IPS-15b (cell line): Measurements from ENCODE around the gene LAMC1.

Source experiments
- H3K27me3 ChIP-seq: one replicate; pipeline ENCODE4 v1.6.1; 2013; ENCODE audit warnings: low read length; ENCODE audit not compliant: control insufficient read depth, insufficient read depth
- H3K36me3 ChIP-seq: one replicate; pipeline ENCODE4 v1.6.1; 2013; ENCODE audit warnings: low read length; ENCODE audit not compliant: control insufficient read depth, insufficient read depth
- H3K4me1 ChIP-seq: one replicate; pipeline ENCODE4 v1.6.1; 2013; ENCODE audit warnings: mild to moderate bottlenecking, low read length; ENCODE audit not compliant: control insufficient read depth, insufficient read depth
- H3K4me3 ChIP-seq: one replicate; pipeline ENCODE4 v1.5.1; 2013; ENCODE audit warnings: low read depth, low read length
- H3K9ac ChIP-seq: one replicate; pipeline ENCODE4 v1.6.1; 2013; ENCODE audit warnings: low read depth, mild to moderate bottlenecking, low read length
- H3K9me3 ChIP-seq: one replicate; pipeline ENCODE4 v1.6.1; 2013; ENCODE audit warnings: mild to moderate bottlenecking, low read length; ENCODE audit not compliant: control insufficient read depth, insufficient read depth

Gene LAMC1

GRCh38 chr1:183022202-183023145 is 746 bp upstream of the LAMC1 start:
- H3K4me3 ChIP-seq, result peak overlapping the region; percentile 87
- peaks cover 10% of the 10 kb centered on the region for H3K4me1 ChIP-seq
- H3K9me3 ChIP-seq, result no peaks in the 10 kb centered on the region
- no peaks in the 10 kb centered on the region for H3K36me3 ChIP-seq
- no peaks in the 10 kb centered on the region for H3K27me3 ChIP-seq
- H3K9ac ChIP-seq, result peak overlapping the region; percentile 91

- Histone ChIP-seq H3K4me1 (peaks cover 20% of the 10 kb centered on the region), H3K27me3 (no peaks in the 10 kb centered on the region), H3K9me3 (no peaks in the 10 kb centered on the region), H3K9ac (peak overlapping the region; percentile 56), H3K36me3 (no peaks in the 10 kb centered on the region), H3K4me3 (peak overlapping the region; percentile 87)
Measured at GRCh38 chr1:183023601-183024316, 539 bp downstream of the LAMC1 start.

- Histone ChIP-seq H3K9ac (peak overlapping the region; percentile 56), H3K4me3 (peak overlapping the region; percentile 87), H3K36me3 (no peaks in the 10 kb centered on the region), H3K27me3 (no peaks in the 10 kb centered on the region), H3K4me1 (peaks cover 22% of the 10 kb centered on the region), H3K9me3 (no peaks in the 10 kb centered on the region)
Measured at GRCh38 chr1:183024317-183025009, 1.2 kb downstream of the LAMC1 start.

DNA sequence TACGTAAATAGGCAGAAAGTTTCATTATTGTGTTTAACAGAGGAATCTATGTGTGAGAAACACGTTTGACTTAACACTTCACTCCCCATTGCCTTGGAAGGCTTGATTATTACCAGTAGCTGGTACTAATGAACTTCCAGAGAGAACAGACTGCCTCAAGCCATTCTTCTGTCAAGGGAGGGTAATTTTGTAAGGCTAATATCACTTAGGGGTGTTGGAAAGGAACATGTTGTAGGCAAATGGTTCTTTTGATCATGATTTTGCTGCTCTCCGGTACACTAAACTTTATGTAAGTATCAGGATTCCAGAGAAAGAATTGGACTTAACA is 1.8 kb downstream of the LAMC1 start:
- Histone ChIP-seq H3K27me3 (no peaks in the 10 kb centered on the region), H3K9ac (peak overlapping the region; percentile 38), H3K4me1 (peaks cover 26% of the 10 kb centered on the region), H3K9me3 (no peaks in the 10 kb centered on the region), H3K4me3 (peak overlapping the region; percentile 87), H3K36me3 (no peaks in the 10 kb centered on the region)

GRCh38 chr1:183025782-183026774 is 2.9 kb downstream of the LAMC1 start:
- Histone ChIP-seq H3K27me3 (no peaks in the 10 kb centered on the region), H3K4me3 (peak overlapping the region; percentile 87), H3K36me3 (no peaks in the 10 kb centered on the region), H3K9me3 (no peaks in the 10 kb centered on the region), H3K4me1 (peaks cover 24% of the 10 kb centered on the region), H3K9ac (no peak overlapping the region)

DNA sequence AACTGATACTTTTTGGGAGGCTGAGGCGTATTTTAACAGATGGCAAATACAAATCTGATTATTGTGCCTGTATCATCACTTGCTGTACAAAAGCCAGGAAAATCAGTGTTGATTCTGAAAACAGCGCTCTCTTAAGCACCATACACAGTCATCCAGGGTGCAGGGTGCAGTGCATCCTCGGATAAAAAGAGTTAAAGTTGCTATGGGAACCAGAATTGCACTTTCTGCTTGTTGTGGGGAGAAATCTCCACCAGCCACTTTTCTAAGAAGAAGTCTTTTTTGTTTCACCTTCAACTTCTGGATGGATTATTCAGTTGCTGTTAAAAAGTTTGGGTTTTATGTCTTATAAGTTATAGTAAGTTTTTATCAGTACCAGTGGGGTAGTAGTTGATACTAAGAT is 3.8 kb downstream of the LAMC1 start:
- H3K36me3 ChIP-seq, result no peaks in the 10 kb centered on the region
- peak overlapping the region; percentile 10 for H3K4me3 ChIP-seq
- H3K9me3 ChIP-seq, result no peaks in the 10 kb centered on the region
- H3K4me1 ChIP-seq, result peaks cover 17% of the 10 kb centered on the region
- H3K9ac ChIP-seq, result no peak overlapping the region
- H3K27me3 ChIP-seq, result no peaks in the 10 kb centered on the region

- H3K36me3 ChIP-seq, result no peaks in the 10 kb centered on the region
- H3K27me3 ChIP-seq, result no peaks in the 10 kb centered on the region
- peaks cover 18% of the 10 kb centered on the region for H3K4me1 ChIP-seq
- H3K9ac ChIP-seq, result no peak overlapping the region
- no peaks in the 10 kb centered on the region for H3K9me3 ChIP-seq
- H3K4me3 ChIP-seq, result no peak overlapping the region
Measured at GRCh38 chr1:183027791-183028190, 4.6 kb downstream of the LAMC1 start.

DNA sequence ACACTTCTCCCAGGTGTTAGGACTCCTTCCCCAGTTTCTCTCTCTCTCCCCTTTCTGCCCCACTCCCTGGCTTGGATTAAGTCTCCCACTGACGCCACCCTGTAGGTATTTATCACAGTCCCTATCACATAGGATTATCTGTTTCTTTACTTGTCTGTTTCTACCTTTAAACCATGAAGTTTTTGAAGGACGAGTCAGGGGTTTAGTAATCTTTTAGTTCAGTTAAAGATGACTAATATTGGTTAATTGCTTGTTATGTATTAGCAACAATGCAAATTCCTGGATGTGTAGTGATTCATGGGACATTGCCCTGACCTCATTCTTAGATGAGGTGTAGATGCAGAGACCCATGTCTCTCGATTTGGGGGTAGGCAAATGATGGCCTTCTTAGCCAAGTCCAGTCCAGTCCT is 6.4 kb downstream of the LAMC1 start:
- Histone ChIP-seq H3K27me3 (no peaks in the 10 kb centered on the region), H3K4me3 (no peak overlapping the region), H3K4me1 (peaks cover 18% of the 10 kb centered on the region), H3K36me3 (no peaks in the 10 kb centered on the region), H3K9ac (no peak overlapping the region), H3K9me3 (no peaks in the 10 kb centered on the region)

DNA sequence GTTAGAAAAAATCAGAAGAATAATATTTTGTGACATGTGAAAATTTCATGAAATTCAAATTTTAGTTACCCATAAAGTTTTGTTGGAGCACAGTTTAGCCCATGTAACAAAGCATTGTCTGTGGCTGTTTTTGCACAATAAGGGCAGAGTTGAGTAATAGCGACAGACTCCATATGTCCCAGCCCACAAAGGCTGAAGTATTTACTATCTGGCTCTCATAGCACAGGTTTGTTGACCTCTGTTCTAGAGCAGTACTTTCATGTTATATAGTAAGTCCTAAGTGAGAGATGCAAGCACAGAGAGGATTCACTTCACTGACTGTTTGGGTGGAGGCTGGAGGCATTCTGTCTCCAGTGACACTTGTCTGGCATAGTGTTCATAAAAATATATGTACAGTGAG is 6.8 kb downstream of the LAMC1 start:
- H3K4me1 ChIP-seq, result peaks cover 18% of the 10 kb centered on the region
- H3K9ac ChIP-seq, result no peak overlapping the region
- no peak overlapping the region for H3K4me3 ChIP-seq
- no peaks in the 10 kb centered on the region for H3K9me3 ChIP-seq
- H3K36me3 ChIP-seq, result no peaks in the 10 kb centered on the region
- H3K27me3 ChIP-seq, result no peaks in the 10 kb centered on the region

GRCh38 chr1:183032122-183032921 is 9.1 kb downstream of the LAMC1 start:
- Histone ChIP-seq H3K36me3 (no peaks in the 10 kb centered on the region), H3K4me3 (no peak overlapping the region), H3K4me1 (peaks cover 22% of the 10 kb centered on the region)

More at GRCh38 chr1:183032122-183032921, 9.1 kb downstream of the LAMC1 start:
- Histone ChIP-seq H3K9ac (no peak overlapping the region), H3K27me3 (no peaks in the 10 kb centered on the region), H3K9me3 (no peaks in the 10 kb centered on the region)
